Uterus (tissue), 2 donors: Measurements from ENCODE around the gene TMEM98.

Experiments
- POLR2A ChIP-seq, 2 donors: fragments of 450-650 bp; IDR thresholded peaks; one replicate each; pipeline ENCODE4 v1.6.1; 2016; ENCODE audit warnings: antibody characterized with exemption in 2 of 2, mild to moderate bottlenecking in 1 of 2, moderate library complexity in 1 of 2
- TF ChIP-seq, protein P1 (sequence below), 4 experiments: fragments of 200-600 bp in 2 of 4; fragments of 450-650 bp in 2 of 4; sonication (generic) in 2 of 4; IDR thresholded peaks; one replicate each; pipeline ENCODE4 v1.5.1; 2016 to 2019; ENCODE audit warnings: antibody characterized with exemption in 4 of 4, mild to moderate bottlenecking in 2 of 4, moderate library complexity in 1 of 4

DNA sequence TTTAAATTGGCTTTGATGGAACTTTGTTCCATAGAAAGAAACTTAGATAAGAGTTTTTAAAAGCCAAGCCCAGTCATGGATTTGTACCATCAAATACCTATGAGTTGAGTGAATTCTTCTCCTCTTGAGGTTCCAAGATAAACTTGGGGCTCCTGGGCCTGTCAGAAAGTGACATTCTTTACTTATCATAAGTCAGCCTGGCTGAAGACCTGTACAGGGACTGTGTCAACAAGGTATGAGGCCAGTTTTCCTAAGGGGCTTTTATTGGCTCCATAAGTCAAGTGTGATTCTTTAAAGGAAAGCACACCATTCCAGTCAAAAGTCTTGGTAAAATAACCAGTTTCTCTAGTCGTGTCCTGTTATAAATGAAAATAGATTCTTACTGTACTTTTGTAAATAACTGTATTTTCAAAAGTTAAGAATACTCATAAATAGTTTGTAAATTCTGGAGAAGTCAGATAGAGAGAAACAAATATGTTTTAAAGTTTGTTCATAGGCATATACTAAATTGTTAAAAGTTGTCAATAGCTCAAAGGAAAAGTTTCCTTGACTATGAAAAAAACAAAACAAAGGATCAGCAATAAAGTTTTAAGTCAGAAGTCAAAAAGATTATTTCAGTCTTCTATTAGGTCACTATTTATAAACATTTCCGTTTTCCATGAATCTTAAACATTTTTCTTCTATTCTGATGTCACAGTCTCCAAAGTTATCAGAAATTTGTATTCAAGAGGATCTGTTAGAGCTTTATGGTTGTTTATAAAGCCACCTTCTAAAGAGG, 28.5 kb upstream of the TMEM98 start:
- no peak for TF ChIP-seq POLR2A (IDR thresholded peaks at IDR 0.05)
- TF ChIP-seq, protein P1, sequence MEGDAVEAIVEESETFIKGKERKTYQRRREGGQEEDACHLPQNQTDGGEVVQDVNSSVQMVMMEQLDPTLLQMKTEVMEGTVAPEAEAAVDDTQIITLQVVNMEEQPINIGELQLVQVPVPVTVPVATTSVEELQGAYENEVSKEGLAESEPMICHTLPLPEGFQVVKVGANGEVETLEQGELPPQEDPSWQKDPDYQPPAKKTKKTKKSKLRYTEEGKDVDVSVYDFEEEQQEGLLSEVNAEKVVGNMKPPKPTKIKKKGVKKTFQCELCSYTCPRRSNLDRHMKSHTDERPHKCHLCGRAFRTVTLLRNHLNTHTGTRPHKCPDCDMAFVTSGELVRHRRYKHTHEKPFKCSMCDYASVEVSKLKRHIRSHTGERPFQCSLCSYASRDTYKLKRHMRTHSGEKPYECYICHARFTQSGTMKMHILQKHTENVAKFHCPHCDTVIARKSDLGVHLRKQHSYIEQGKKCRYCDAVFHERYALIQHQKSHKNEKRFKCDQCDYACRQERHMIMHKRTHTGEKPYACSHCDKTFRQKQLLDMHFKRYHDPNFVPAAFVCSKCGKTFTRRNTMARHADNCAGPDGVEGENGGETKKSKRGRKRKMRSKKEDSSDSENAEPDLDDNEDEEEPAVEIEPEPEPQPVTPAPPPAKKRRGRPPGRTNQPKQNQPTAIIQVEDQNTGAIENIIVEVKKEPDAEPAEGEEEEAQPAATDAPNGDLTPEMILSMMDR (IDR thresholded peaks at IDR 0.05) = no peak
